Amniotic epithelial cell (primary cell): ENCODE measurements around the gene ZDHHC3.

Source experiments
- DNase-seq: peaks from one replicate; pipeline ENCODE4 v3.0.0-alpha.2; 2010; ENCODE audit warnings: low read depth

The ZDHHC3 gene

GRCh38 chr3:44893097-44893496, 82.9 kb downstream of the ZDHHC3 start:
- DNase-seq, result peak; percentile 87

DNA sequence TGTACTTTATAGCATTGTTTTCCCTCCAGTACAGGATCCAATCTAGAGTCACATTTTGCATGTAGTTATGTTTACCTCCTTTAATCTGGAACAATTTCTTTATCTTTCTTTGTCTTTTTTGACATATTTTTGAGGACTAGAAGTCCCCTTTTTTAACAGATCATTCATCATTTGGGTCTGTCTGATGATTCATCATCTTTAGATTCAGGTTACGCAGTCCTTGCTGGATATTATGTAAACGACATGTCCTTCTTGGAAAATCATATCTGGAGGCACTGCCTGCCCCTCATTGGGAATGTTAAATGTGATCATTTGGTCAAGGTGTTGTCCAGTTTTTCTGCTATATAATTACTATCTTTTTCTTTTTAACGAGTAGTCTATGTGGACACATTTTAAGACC, 83.3 kb downstream of the ZDHHC3 start:
- DNase-seq, result peak; percentile 64

GRCh38 chr3:44890852-44891251, 85.1 kb downstream of the ZDHHC3 start:
- no peak for DNase-seq

DNA sequence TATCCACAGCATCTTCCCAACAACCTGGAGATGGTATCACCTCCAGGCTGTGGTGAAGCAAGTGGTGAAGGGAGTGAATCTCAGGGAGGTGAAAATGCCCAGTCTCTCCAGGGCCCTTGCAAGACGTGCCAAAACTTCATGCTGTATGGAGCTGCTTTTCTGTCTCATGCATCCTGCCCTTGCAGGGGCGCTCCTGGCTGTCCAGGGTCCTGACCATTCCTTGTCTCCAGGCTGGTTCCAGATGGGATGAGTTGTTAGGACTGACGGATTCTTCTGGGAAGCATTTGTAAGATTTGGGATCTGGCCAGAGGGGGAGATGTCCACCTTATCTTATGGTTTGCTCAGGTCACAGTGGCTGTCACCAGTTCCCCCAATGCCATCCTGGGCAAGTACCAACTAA, 85.7 kb downstream of the ZDHHC3 start:
- no peak for DNase-seq

DNA sequence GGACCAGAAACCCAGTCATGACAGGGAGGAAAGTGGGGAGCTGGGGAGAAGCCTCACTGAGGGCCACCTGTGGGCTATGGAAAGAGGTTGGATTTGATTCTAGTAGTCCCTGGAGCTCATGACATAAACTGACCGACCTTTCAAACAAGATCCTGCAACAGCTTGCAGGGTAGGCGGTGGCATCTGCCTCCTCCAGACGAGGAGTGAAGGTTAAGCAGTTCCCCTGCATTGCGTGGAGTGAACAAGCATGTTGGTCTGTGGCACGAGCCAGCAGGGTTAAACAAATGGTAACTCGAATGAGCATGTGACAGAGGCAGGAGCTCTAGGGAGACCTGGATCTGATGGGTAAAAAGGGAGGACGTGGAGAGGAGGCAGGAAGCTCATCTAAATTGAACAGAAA, 88.9 kb downstream of the ZDHHC3 start:
- DNase-seq, result no peak

- DNase-seq, result peak; percentile 17
Measured at GRCh38 chr3:44886561-44886960, 89.4 kb downstream of the ZDHHC3 start.

- peak; percentile 94 for DNase-seq
Measured at GRCh38 chr3:44885618-44886017, 90.4 kb downstream of the ZDHHC3 start.

DNA sequence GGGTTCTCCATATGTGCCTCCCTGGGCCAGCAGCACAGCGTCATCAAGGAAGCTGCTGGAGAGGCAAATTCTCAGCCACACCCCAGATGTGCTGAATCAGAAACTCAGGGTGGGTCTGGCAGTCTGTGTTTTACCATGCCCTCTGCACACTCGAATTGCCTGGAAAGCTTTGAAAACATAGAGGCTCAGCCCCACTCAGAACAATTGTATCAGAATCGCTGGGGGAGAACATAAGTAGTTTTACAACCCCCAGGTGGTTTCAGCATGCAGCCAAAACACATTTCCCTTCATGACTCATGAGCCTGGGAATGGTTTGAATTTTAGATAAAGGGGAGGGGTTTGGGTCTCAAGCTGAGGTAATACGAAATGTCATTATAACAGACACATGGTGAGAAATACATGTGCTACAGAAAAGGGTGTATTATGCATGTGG, 92.0 kb downstream of the ZDHHC3 start:
- peak; percentile 87 for DNase-seq

DNA sequence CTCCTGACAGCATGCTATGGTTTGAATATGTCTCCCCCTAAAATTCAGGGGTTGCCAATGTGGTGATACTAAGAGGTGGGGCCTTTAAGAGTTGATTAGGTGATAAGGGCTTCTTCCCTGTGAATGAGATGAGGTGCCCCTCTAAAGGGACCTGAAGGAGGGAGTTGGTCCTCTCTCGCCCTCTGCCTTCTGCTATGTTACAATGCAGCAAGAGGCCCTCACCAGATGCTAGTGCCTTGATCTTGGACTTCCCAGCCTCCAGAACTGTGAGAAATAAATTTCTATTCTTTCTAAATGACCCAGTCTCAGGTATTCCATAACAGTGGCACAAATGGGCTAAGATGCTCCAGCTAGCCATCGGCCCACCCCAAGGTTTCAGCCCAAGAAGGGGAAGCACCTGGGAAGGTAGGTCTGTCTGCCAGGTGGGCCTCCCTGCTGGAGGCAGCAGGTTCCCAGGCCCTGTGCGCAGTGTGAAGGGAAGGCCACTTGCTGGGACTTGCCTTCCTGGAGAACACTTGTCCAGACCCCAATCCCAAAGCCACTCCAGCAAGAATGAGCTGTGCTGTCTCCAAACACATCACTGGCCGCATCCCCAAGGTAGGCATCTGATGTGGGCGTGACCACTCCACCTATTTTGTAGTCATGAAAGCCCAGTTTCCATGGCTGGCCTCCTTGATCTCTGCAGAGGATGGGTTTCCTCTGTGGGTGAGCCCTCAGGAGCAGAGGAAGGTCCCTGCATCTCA, 92.6 kb downstream of the ZDHHC3 start:
- DNase-seq, result no peak

DNA sequence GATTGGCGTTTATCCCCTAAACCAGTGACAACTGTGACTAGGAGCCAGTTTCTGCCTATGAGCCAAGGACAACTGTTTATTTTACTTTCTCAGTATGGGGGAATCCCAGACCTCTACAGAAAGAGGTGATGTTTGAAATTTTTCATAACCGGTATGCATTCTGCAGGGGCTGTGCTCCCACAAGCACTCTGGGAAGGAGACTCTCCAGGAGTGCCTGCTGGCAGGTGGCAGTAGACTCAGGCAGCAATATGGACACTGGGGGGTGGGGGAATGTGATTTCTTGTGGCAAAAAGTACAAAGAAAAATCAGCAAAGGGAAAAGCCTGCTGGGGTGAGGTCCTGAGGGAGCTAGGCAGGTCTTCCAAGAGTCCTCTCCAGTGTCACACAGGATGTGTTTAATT, 95.7 kb downstream of the ZDHHC3 start:
- DNase-seq, result no peak

- DNase-seq, result no peak
Measured at GRCh38 chr3:44877333-44877732, 98.6 kb downstream of the ZDHHC3 start.

GRCh38 chr3:44875596-44875995, 100.4 kb downstream of the ZDHHC3 start:
- no peak for DNase-seq
